GM18508 (cell line): ENCODE measurements around the gene OR52A5.

ENCODE experiments used
- ATAC-seq: cut with Tn5 transposase; IDR thresholded peaks from one replicate; pipeline ENCODE4 v1.9.1; 2021; ENCODE audit warnings: moderate number of reproducible peaks; ENCODE audit not compliant: insufficient read depth, unreplicated experiment

OR52A5 gene

DNA sequence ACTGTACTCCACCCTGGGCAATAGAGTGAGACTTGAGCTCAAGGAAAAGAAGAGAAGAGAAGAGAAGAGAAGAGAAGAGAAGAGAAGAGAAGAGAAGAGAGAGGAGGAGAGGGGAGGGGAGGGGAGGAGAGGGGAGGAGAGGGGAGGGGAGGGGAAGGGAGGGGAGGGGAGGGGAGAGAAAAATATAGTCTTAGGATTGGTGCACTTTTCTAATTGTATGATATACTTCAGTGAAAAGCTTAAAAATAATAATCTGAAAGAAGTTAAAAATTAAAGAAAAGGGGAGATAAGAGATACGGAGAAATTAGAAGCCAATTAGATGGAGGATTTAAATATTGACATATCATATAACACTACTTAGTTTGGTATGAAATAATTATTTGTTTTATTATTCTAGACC lies 19.3 kb downstream of the OR52A5 start:
- no peak for ATAC-seq

DNA sequence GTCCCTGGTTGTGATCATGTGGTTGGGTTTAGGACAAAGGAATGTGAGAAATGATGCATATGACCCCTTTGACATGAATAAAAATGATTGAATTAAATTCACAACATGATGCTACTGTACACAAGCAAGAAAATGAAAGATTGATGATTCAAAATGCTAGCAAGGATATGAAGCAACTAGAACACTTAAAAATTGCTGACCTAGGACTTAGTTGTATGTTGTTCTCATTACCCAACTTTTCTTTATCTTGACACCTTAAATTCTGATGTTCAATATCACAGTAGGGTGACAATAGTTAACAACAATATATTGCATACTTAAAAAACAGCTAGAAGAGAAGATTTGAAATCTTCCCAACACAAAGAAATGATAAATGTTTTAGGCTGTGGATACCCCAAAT lies 20.6 kb downstream of the OR52A5 start:
- ATAC-seq = no peak

DNA sequence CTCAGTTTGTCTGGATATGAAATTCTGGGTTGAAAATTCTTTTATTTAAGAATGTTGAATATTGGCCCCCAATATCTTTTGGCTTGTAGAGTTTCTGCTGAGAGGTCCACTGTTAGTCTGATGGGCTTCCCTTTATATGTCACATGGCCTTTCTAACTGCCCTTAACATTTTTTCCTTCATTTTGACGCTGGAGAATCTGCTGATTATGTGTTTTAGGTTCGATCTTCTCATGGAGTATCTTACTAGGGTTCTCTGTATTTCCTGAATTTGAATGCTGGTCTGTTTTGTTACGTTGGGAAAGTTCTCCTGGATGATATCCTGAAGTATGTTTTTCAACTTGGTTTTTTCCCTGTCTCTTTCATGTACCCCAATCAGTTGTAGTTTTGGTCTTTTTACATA lies 22.8 kb downstream of the OR52A5 start:
- ATAC-seq = no peak

DNA sequence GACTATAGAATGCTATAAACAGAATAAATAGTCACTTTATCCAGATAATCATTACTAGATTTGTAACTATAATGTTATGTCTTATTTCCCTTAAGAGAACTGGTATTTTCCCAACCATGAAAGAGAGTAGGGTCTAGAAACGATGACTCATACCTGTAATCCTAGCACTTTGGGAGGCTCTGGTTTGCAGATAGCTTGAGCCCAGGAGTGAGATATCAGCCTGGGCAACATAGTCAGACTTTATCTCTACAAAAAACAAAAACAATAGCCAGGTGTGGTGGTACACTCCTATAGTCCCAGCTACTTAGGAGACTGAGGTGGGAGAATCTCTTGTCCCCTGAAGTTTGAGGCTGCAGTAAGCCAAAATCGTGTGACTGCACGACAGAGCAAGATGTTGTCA lies 30.9 kb downstream of the OR52A5 start:
- ATAC-seq = no peak

DNA sequence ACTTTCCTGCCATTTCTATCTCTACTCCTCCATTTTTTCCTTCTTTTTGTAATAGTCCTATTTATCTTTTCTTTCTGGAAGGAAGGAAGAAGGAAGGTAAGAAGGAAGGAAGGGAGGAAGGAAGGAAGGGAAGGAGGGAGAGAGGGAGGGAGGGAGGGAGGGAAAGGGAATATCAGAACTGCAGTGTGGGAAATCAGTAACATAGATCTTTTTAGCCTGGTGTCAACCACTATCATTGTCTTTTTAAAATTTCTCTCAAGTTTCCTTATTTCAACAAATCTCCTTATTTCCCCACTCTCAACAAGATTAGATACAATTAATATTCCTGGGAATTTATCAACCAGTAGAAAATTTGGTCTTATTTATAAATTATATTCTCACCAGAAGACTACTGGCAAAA lies 35.1 kb downstream of the OR52A5 start:
- ATAC-seq = no peak

DNA sequence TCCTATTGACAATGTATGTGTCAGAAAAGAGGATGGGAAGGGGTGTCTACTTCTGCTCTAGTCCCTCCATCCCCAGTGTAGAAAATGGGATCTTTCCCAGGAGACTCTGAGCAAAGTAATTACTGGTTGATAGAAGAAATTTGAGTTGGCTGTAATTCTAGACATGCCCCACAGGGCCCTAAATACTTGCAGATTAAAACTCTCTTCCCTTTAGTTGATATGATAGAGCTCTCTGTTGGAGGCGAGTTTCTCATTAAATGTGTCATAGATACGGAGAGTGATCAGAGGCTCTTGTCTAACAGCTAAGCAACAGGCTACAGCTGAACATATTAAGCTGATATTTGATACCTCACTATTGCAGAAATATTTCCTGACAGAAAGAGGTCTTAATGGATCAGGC lies 35.9 kb downstream of the OR52A5 start:
- no peak for ATAC-seq

DNA sequence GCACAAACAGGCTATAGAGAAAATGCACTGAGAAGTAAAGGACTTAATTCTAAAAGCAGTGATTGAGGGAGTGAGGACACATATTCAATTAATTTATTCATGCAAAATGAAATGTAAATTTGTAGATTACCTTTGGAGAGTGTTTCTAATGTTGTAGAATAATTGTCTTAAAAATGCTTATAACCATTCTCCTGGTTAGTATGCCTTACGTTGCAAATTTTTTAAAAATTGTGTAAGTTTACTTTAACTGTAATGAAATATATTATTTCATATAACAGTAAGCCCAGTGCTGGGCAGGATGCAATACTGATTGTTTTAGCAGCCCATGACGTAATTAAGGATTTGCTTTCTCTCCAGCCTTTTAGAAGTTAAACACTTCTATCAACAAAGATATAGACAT lies 42.1 kb downstream of the OR52A5 start:
- ATAC-seq = no peak

DNA sequence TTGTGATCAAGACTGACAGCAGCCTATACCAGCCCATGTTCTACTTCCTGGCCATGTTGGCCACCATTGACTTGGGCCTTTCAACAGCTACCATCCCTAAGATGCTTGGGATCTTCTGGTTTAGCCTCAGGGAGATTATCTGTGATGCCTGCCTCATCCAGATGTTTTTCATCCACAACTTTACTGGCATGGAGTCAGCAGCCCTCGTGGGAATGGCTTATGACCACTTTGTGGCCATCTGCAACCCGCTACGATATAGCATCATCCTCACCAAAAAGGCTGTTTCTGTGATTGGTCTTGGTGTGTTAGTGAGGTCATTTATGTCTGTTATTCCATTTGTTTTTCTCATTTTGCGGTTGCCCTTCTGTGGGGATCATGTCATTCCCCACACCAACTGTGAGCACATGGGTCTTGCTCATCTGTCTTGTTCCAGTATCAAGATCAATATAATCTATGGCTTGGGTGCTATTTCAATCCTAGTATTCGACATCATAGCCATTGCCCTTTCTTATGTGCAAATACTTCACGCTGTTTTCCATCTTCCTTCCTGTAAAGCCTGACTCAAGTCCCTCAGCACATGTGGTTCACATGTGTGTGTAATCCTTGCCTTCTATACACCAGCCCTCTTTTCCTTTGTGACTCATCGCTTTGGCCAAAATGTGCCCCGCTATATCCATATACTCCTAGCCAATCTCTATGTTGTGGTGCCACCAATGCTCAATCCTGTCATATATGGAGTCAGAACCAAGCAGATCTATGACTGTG lies 45.2 kb downstream of the OR52A5 start:
- no peak for ATAC-seq

DNA sequence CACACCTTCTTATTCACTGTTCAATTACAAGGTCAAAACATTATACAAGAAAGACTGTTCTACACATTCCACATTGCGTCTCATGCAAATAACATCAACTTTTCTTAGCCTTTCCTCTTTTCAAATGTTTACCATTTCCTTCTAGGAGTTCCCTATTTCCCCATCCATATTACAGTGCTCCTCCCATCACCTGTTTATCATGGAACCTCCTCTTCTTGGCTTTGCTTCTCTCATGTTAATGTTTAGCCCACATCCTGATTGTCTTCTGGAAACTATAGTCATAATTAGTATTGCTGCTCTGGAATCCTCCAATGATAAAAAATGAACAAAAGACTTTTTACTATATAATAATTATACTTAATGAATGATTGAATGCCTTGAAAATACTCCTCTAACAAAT lies 47.5 kb downstream of the OR52A5 start:
- no peak for ATAC-seq

DNA sequence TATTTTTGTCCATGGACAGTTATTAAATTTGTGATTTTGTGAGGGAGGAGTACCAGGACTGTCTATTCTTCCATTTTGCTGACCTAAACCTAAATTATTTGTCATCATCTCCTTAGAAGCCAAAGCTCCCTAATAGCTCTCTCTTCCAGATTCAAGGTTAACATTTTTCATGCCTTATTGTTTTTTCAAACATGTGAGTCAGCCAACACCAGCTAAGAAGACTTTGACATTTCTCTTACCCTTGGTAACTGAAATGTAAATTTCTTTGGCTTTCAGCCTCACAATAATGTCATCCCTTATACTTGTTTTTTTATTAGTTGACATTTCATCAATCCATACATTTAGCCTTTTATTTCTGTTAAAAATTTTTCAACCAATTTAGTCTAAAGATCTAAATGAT lies 49.6 kb downstream of the OR52A5 start:
- ATAC-seq = no peak

DNA sequence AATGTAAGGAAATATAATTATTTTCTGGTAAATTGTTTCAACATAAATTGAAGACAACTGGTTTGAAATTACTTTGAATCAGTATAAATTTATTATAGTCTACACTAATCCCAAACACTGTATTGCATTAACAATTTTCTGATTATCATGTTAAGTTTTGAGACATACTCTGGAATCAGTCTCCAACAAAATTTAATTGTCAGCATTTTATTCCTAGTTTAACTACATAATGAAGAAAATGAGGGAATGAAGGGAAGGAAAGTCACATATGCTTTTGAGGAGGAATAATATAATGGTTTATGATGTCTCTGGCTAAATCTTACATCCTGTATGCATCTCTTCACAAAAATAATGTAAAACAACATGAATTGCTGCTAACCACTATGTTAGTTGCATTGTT lies 54.6 kb downstream of the OR52A5 start:
- no peak for ATAC-seq

DNA sequence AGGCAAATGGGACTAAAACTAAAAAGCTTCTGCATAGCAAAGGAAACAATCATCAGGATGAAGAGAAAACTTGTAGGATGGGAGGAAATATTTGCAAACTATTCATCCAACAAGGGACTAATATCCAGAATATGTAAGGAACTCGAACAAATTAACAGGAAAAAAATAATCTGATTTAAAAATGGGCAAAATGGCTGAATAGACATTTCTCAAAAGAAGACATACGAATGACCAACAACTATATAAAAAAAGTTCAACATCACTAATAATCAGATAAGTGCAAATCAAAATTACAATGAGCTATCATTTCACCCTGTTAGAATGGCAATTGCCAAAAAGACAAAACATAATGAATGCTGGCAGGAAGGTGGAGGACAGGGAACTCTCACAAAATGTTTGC lies 56.8 kb downstream of the OR52A5 start:
- ATAC-seq = no peak
